Colonic mucosa (tissue), 4 donors: ENCODE measurements around the gene SPAG16. TPM values are rescaled to one million over a fixed set of nuclear protein-coding genes. Genes with fewer than 3 reads are reported as not detected.

Source experiments
- DNase-seq: peaks from one replicate; pipeline ENCODE4 v3.0.0-alpha.2; 2020
- H3K27ac ChIP-seq: fragments of 200-600 bp; one replicate; pipeline ENCODE4 v1.8.0; 2021
- H3K27me3 ChIP-seq: fragments of 200-600 bp; one replicate; pipeline ENCODE4 v1.8.0; 2021
- H3K36me3 ChIP-seq: fragments of 200-600 bp; one replicate; pipeline ENCODE4 v1.8.0; 2021
- H3K4me1 ChIP-seq: fragments of 200-600 bp; one replicate; pipeline ENCODE4 v1.8.0; 2021; ENCODE audit warnings: mild to moderate bottlenecking
- H3K4me3 ChIP-seq: fragments of 200-600 bp; one replicate; pipeline ENCODE4 v1.8.0; 2021
- H3K9ac ChIP-seq, 2 donors: one replicate each; pipeline ENCODE4 v1.7.0; 2013; ENCODE audit warnings: control low read depth in 2 of 2, low read depth in 2 of 2, low read length in 2 of 2
- H3K9me3 ChIP-seq: fragments of 200-600 bp; one replicate; pipeline ENCODE4 v1.8.0; 2021
- CTCF ChIP-seq: fragments of 200-600 bp; IDR thresholded peaks from one replicate; pipeline ENCODE4 v1.8.0; 2022; ENCODE audit warnings: antibody characterized with exemption, mild to moderate bottlenecking
- intact Hi-C: fragments of 100-400 bp; cut with DNase I; formaldehyde crosslinking; loops from one replicate; pipeline ENCODE4 v1.14.1; 2022
- total RNA-seq, 2 donors: library from RNA; stranded (reverse); fragmentation: NEBNext Ultra II Directional in 1 of 2; extraction: Animal tissue kit (Norgen Biotek cat#: 25700) in 1 of 2; gene quantifications; one replicate each; pipeline ENCODE4 v1.2.1, GENCODE V29; 2021
- donor health status: healthy.
- donor health status: DM: no; HTN: no; CAD: no.
- donor health status: DM: no; HTN: no; CAD: no.

SPAG16 gene
- total RNA-seq, 2 donors from 2014 or later = 18.6 to 25.5 TPM

GRCh38 chr2:214379227-214379626 lies 1095.0 kb downstream of the SPAG16 start:
- DNase-seq = no peak
- Histone ChIP-seq H3K9ac (no peak overlapping the region), H3K4me3 (no peak overlapping the region), H3K27ac (no peak overlapping the region), H3K36me3 (no peaks in the 10 kb centered on the region), H3K27me3 (no peaks in the 10 kb centered on the region), H3K9me3 (no peaks in the 10 kb centered on the region), H3K4me1 (no peaks in the 10 kb centered on the region)
- TF ChIP-seq CTCF = no peak
- intact Hi-C loops = no loop called here

- Histone ChIP-seq H3K9ac (no peak overlapping the region), H3K27me3 (no peaks in the 10 kb centered on the region), H3K36me3 (no peaks in the 10 kb centered on the region), H3K4me1 (no peaks in the 10 kb centered on the region), H3K9me3 (no peaks in the 10 kb centered on the region), H3K27ac (no peak overlapping the region), H3K4me3 (no peak overlapping the region)
- no peak for DNase-seq
- intact Hi-C loops = no loop called here
- TF ChIP-seq CTCF = no peak
Observed at GRCh38 chr2:214380681-214381080, 1096.4 kb downstream of the SPAG16 start.

- Histone ChIP-seq H3K9me3 (no peaks in the 10 kb centered on the region), H3K27ac (no peak overlapping the region), H3K9ac (no peak overlapping the region), H3K36me3 (no peaks in the 10 kb centered on the region), H3K4me1 (no peaks in the 10 kb centered on the region), H3K4me3 (no peak overlapping the region), H3K27me3 (no peaks in the 10 kb centered on the region)
- DNase-seq = no peak
- no peak for TF ChIP-seq CTCF
- intact Hi-C loops = no loop called here
Observed at GRCh38 chr2:214382229-214382628, 1098.0 kb downstream of the SPAG16 start.

GRCh38 chr2:214386720-214387119 lies 1102.5 kb downstream of the SPAG16 start:
- no peak for TF ChIP-seq CTCF
- intact Hi-C loops = no loop called here

GRCh38 chr2:214389334-214389733 lies 1105.1 kb downstream of the SPAG16 start:
- intact Hi-C loops = no loop called here
- Histone ChIP-seq H3K36me3 (no peaks in the 10 kb centered on the region), H3K4me1 (no peaks in the 10 kb centered on the region), H3K27ac (no peak overlapping the region), H3K27me3 (no peaks in the 10 kb centered on the region), H3K4me3 (no peak overlapping the region), H3K9ac (no peak overlapping the region), H3K9me3 (no peaks in the 10 kb centered on the region)
- no peak for DNase-seq
- TF ChIP-seq CTCF = no peak

More at GRCh38 chr2:214386720-214387119, 1102.5 kb downstream of the SPAG16 start:
- no peaks in the 10 kb centered on the region for H3K4me1 ChIP-seq
- no peak overlapping the region for H3K9ac ChIP-seq
- no peaks in the 10 kb centered on the region for H3K27me3 ChIP-seq
- no peak overlapping the region for H3K27ac ChIP-seq
- no peaks in the 10 kb centered on the region for H3K9me3 ChIP-seq
- H3K4me3 ChIP-seq = no peak overlapping the region
- no peaks in the 10 kb centered on the region for H3K36me3 ChIP-seq
- DNase-seq = no peak

GRCh38 chr2:214393796-214394195 lies 1109.5 kb downstream of the SPAG16 start:
- Histone ChIP-seq H3K27ac (no peak overlapping the region), H3K4me3 (no peak overlapping the region), H3K9me3 (no peaks in the 10 kb centered on the region), H3K4me1 (no peaks in the 10 kb centered on the region), H3K36me3 (no peaks in the 10 kb centered on the region), H3K9ac (no peak overlapping the region), H3K27me3 (no peaks in the 10 kb centered on the region)
- no peak for TF ChIP-seq CTCF
- no peak for DNase-seq
- intact Hi-C loops = no loop called here
